NCI-H128 (cell line): ENCODE results near the gene AGAP1.

ENCODE experiments used
- DNase-seq: peaks from one replicate; lab custom pipeline; 2025; ENCODE audit not compliant: unreplicated experiment; lab: John Stamatoyannopoulos, UW

AGAP1 gene

DNA sequence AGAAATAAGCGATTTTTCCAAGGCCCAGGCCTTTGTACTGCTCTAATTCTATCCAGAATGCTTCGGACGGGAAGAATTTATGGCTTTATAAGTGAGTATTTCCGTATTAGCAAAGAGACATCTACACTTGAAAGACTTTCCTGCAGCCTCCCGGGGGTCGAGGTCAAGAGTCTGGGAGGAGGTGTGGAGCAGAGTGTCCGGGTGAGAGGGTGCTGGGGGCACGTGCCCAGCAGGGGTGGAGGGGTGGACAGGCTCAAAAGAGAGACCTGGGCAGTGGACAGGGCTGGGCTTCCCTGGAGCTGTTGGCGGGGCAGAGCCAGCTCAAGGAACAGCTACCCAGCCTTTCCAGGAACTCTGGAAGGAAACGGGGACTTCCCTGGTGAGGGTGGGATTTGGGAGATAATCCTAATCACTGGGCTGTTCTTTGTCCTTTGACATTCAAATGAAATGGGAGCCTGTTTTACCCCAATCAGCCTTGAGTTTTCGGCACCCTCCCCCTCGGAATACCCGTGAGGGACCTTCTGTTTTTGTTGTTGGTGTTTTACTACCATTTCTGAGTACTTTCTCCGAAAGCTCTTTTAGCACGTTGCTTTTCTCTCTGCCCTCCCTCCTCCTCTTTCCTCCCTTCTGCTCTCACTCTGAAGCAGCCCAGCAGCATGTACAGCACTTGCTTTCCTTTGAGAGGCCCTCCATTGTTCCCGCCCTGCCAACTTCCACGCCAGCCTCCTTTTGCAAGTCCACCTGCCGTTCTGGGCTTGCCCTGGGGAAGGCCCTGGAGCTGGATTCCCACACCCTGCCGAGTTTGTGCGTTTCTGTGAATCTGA is 164.7 kb downstream of the AGAP1 start:
- DNase-seq, result no peak

DNA sequence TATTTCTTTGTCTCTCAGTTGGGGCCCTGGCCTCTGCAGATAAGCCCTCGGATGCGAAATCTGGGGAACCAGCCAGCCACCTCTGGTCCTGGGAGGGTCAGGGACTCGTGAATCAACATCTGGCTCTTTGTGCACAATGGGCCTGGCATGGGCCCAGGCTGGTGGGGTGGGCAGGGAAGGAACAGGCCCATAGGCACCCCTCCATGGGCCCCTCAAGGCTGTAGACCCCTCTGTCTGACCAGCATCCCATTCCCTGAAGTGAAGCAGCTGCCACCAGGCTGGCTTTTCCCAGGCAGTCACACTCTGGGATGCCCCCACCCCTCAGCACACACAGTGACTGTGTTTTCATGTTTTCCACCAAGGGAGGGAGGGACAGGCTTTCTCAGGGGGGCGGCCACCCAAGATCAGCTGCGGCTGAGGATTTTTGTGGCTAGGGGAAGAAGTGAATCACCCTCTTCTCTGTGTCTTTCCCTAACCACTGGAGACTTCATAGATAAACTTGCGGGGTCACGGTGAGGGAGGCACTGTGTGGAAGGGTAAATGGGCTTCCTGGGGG is 166.0 kb downstream of the AGAP1 start:
- no peak for DNase-seq

DNA sequence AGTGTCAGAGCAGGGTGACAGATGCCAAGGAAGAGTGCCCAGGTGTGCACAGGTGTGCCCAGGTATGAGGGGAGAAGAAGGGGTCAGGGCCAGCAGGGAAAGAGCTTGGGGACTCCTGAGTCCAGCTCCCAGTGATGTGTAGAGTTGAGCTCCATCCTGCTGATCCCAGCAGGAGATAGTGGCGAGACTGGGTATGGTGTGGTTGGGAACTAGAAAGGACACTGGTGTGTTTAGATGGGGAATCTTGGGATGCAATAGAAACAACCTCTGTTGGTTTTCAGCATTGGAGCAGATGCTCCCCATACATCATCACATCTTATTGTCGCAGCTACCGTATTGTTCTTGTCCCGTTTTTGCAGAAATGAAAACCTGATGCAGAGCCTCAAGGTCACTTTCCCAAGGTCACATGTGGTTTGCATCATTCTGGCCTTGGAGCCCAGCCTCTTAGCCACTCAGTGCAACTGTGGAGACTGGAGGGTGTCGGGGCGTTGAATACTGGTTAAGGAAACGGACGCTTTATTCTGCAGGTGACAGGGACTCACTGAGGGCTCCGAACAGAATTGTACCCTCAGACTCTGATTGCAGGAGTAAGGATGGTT is 166.7 kb downstream of the AGAP1 start:
- DNase-seq, result no peak

DNA sequence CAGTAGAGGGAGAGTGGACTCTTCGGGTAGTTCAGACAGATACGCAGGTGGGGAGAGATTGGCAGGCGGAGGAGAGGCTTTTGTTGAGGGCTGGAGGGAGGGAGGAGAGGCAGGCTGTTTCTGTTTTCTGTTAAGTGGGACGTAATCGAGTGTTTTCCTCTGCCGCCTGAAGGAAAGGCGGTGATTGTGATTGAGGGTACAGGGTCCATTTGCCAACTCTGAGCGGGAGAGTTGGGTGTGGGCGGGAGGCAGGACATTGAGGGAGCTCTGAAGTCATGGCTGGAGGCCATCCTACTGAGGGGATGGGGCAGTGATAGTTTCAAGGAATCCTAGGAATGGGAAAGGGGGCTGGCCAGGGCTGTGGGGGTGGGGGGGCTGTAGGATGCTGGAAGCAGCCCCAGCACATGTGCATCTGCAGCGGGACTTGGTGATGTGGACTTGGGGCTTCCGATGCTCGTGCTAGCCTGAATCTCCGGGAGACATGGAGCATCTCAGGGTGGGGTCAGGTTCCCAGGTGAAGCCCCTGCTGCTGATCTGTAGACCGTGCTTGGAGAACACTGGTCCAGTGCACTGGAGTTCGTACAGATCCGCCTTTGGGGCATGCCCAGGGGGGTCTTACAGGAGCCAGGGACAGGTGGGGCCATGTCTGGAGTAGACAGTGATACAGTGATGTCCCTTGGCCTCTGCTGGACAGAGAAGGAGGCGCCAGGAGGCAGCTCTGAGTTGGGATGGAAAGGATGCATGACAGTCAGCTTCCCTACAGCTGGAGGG is 167.5 kb downstream of the AGAP1 start:
- DNase-seq, result no peak

DNA sequence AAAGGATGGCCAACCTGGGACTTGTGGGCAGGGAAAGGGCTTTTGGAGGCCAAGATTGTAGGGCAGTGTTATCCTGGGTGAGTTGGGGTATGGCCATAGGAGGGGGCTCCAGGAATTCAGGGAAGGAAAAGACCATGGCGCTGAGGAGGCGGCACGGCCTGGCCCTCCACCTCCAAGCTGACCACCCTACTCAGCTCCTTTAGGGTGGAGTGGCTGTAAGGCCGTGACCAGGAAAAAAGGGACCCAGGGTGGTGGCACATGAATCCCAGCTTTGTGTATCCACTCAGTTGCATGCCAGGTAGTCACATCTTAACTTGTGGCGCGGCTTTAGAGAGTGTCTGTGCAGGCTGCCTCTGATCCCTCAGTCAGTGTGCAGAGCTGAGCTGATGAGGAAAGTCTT is 168.1 kb downstream of the AGAP1 start:
- no peak for DNase-seq

DNA sequence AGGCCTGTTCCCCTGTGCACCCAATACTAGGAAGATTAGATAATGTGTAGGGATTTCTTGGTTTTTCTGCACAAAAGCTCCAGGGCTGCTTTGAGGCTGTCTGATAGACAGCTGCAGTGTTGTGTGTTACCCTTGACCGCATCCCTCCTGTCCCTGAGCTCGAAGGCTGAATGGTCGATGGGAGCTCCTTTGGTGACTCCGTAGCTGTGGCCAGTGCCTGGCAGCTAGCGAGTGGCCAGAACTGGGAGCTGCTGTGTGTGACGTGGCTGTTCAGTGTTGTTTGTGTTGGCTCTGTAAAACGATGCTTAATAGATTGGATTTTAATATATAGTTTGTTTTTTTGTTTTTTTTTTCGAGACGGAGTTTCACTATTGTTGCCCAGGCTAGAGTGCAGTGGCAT is 170.0 kb downstream of the AGAP1 start:
- no peak for DNase-seq

DNA sequence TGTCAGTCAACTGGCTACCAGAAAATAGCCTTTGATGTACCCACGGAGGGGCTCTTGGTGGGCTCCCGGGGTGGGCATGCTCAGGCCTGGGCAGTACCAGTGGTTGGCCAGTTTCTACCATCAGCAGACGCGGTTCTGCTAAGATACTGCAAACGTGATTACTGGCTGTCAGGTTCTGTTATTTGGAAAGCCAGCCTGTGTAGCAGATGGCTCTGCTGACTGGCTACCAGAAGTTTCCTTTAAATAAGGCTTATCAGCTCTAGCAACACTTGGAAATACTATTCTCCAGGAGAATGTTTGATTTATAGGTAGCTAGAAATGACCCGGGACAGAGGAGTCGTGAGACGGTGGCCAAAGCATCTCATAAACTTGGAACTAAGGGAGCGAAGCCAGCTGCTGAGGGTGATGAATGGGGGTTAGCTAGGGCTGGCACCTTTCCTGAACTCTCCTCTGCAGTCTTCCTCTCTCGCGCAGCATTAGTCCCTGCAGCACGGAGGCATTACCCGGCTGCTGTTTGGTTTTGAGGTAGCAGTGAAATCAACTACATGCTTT is 171.9 kb downstream of the AGAP1 start:
- DNase-seq, result no peak

DNA sequence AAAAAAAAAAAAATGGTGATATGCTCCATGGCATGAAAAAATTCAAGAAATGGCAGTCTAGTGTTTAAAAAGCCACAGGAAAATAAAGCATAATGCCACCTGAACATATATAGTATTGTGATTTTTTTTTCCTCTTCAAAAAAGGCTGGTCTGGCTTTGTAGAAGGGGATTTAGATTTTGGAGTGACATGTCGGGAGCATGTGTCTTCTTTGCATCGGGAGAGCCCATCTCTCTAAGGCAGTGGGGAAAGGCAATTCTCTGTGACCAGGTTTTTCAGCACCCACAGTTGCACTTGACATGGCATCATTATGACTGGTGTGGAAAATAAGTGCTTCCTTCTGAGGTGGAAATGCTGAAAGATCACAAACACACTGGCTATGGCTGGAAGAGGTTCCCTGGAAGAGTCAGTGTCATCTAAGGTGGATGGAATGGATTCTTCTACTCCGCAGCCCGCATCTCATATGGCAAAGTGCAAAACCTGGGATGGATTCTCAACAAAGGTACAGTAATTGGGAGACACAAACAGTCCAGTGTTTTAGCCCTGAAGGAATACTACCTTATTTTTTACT is 172.5 kb downstream of the AGAP1 start:
- DNase-seq, result no peak

DNA sequence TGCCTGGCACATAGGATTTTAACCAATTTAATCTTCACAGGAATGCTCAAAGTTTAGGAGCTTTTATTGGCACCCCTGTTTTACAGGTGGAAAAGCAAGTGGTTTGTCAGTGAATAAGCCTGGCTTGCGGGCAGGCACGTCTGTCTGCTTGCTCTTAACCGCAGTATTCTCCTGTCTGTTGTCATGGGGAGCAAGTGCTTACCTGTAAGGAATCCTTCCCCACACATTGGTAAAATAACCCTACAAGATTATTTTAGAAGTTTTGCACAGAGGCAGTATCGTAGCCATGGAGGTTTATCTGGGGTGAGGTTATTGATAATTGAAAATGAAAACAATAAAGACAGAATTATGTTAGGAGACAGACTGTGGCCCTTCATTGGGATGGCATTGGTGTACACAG is 174.9 kb downstream of the AGAP1 start:
- DNase-seq, result no peak

DNA sequence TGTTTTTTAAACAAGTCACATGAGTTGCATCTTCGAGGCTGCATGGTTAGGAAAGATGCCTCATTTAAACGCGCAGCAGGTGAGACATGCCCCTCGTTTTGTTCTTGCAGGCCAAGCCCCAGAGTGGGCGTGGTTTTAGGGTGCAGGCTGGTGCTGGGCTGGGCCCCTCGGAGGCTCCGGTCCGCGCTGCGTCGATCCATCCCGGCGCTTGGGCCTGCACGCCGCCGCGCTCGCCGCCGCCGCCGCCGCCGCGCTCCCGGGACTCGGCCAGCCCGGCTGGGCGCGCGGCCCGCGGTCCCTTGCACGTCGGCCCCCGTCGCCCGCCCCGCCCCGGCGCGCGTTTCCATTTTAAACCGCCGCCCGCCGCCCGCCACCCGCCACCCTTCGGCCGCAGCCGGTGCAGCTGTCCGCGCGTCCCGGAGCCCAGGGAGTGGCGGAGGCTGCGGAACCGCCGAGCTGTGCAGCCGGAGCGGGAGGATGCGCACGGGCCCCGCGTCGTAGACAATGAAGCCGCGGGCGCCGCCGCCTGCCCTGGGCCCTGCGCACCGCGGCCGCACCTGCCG is 175.5 kb downstream of the AGAP1 start:
- DNase-seq, result peak; percentile 47

DNA sequence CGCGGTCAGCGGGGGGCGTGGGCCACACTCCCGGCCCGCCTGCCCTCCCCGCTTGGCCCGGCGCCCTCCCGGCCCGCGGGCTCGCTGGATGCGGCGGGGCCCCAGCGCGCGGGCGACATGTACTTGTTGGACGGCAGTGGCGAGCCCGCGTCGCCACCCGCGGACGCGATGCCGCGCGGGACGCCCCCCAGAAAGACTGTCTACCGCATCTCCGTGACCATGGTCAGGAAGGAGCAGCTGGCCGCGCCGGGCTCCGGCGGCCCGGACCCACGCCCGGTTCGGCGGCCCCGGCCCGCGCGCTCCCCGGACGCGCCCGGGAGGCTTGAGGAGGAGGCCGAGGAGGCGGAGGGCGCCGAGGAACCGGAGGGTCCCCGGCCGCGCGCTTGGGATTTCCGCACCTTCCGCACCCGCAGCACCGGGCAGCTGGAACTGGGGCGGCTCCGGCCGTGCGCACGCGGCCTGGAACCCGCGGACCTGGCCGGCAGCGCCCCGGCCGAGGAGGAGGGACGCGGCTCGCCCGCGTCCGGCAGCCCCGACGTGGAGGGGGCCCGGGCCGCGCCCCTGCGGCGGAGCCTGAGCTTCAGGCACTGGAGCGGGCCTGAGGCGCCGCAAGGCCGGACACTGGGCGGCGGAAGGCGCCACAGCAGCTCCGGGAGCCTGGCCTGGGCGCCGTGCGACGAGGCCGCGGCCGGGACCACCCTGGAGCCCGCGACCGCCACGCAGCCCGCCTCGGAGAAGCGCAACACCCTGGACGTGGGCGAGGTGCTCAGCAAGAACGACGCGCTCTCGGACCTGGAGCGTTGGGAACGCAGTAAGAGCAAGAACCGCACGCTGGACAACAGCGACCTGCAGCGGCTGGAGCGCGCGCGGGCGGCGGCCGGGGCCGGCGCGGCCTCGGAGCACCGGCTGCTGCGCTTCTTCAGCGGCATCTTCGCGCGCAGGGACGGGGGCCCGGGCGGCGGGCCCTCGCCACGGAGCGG is 176.4 kb downstream of the AGAP1 start:
- DNase-seq, result no peak

DNA sequence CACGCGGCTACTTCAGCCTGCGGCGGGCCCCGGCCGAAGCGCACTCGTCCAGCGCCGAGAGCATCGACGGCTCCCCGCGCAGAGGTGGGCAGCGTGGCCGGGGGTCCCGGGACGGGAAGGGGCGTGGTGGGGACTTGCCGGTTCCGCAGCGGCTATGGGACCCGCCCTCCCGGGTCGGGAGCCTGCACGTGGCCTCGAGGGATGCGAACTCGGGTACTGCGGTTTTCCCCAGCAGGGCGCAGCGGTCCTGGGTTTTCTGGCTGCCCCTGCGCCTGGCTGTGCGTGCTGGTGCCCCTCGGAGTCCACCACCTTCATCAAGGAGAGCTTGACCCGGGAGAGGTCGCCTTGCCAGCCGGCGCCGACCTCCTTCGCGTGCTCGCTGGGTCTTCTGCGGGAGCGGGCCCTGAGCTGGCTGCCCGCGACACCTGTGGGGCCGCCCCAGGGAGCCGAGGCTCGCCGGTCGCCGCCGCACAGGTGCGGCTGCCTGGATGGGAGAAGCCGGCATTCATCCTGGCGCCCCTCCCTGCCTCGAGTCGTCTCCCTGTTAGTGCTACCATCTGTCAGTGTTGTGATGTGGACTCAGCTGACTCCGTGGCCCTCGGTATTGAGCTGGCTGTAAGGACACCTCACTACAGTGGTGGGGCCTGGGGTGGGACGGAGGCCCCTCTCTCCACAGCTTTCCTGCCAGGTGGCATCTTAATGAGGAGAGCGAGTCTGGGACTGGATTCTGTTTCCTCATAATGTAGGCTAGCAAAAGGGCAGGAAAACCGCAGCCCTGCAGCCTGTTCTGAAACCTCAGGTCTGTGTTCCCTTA is 177.3 kb downstream of the AGAP1 start:
- DNase-seq, result no peak

DNA sequence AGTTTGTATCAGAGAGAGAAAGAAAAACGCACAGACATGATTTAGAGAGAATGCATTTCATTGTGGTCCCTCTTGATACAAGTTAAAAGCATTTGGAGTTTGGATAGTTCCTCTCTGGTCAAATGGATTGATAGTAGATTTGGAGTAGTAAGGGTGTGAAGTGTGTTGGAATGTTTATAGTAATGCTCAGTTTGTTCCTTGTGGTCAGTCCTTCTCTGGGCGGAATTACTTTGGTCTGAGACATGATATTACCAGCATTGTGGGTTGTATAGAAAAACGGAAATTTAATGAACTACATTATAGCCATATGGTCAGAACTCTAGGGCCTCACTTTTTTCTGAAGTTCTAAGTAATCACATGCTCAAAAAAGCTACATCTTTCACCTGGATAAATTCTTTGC is 178.9 kb downstream of the AGAP1 start:
- DNase-seq, result no peak

DNA sequence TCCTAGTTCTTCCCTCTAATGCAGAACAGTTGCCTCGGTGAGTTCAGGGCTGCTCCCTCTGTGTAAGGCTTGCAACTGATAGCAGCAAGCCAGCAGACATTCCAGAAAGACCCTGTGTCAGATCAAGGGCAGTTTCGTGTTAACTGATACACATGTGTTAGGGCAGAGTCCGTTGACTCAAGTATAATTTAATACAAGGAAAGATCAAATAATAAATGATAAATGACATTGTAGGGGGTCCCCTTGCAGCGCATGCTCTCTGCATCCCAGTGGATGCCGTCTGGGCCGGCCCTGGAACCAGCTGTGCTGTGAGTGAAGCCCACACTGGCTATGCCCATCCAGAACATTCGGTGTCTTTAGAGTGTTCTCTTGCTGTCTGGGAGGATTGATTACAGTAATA is 180.3 kb downstream of the AGAP1 start:
- DNase-seq, result no peak

DNA sequence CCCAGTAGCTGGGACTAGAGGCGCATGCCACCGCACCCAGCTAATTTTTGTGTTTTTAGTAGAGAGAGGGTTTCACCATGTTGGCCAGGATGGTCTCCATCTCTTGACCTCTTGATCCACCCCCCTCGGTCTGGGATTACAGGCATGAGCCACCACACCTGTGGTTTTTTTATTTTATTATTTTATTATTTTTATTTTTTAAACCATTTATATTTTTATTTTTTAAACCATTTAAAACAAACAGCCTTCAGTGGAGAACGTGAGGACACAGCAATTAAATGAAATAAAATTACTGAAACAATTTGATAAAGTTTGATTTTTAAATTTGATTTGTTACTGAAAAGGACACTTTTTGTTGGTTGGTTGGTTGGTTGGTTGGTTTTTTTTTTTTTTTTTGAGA is 181.0 kb downstream of the AGAP1 start:
- no peak for DNase-seq

DNA sequence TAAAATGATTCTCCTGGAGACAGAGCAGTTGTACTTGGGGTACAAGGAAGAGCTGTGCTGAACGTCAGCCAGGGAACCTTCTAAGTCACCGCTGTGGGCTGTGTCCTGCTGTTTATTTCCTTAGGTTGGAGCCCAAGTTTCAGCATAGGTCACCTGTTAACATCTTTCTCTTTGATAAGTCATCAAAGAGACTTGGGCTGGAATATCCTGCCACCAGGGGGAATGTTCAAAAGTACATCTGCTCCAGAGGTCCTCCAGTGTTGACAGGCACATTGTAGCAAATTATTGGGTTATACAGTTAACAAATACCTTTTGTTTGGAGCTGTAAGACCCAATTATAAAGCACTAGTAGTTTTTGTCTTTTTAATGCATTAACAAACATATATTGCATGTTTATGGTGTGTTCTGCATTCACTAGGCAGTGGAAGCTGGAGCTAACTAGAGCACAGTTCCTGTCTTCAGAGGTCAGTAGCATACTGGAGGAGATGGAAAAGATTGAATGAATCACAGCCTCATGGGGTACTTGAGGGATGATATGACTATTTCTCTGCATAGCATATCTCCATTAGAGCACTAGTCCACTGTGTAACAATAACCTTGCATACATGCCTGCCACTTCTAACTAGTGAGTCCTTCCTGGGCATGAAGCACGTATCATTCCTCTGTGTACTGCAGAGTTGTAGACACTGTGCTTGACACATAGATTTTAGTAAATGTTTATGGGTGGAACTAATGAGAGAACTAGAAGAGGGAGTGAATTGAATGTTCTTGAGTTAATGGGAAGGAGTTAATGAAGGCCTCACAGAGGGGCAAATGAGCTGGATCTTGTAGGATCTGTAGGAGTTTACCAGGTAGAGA is 182.1 kb downstream of the AGAP1 start:
- no peak for DNase-seq

DNA sequence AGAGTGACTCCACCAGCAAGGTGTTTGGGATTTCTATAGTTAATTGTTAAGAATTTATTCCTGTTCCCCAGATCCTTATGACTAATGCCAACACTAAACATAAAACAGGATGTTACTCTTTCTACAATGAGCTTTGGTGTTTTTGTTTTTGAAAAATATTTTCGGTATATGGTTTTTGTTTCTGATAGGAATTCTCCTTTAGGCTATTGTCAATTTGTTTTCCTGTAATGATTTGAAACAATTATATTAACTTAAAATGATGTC is 182.6 kb downstream of the AGAP1 start:
- no peak for DNase-seq

DNA sequence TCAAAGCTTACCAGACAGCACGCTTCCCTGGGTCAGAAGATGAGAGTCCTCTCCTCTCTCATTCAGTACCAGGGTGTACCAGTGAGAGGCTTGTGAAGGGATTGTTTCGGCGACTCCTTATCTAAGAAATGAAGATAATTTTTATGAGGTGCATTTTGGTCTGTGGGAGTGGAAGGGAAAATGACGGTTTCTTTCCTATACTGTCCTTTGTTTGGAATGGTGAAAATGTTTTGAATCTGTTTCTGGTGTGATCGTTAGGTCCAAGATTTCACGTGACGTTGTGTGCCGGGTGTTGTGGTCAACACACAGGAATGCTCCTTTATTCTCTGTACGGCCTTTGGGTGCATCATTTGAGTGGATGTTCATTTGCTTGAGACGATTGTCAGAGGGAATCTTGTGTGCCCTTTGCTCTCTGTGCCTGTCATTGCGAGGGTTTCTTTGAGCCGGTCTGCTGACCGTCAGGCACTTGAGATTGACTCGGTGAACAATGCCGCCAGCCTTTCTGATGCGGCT is 183.5 kb downstream of the AGAP1 start:
- no peak for DNase-seq
